Cardiac fibroblast (primary cell): ENCODE measurements around the gene ZNF536.
"Not testable (repeated sequence)": the region's sequence is repeated elsewhere in the genome, so short reads cannot be mapped to it uniquely, and the experiment has no call there.

ENCODE experiments used
- DNase-seq, 2 donors: peaks; one replicate each; pipeline versions ENCODE4 v3.0.0 to v3.0.0-alpha.2; 2010; ENCODE audit warnings: low read depth in 2 of 2
- H3K4me3 ChIP-seq, 2 donors: replicated peaks in 1 of 2; 1 replicate in 1 of 2; 2 replicates in 1 of 2; pipeline ENCODE4 v1.5.1; 2011; ENCODE audit warnings: low read depth in 2 of 2, low read length in 2 of 2, mild to moderate bottlenecking in 2 of 2, moderate library complexity in 1 of 2
- CTCF ChIP-seq: IDR thresholded peaks from one replicate; pipeline ENCODE4 v1.5.1; 2011; ENCODE audit warnings: low read depth, mild to moderate bottlenecking, low read length, inconsistent platforms

Gene ZNF536

GRCh38 chr19:30443531-30444252 lies 71.5 kb downstream of the ZNF536 start:
- no peak for DNase-seq
- no peak overlapping the region for H3K4me3 ChIP-seq
- no peak for TF ChIP-seq CTCF

- no peak for TF ChIP-seq CTCF
- H3K4me3 ChIP-seq, result no peak overlapping the region
- DNase-seq, result no peak
These were observed 72.1 kb downstream of the ZNF536 start for GRCh38 chr19:30444253-30444671.

GRCh38 chr19:30444686-30445232 lies 72.6 kb downstream of the ZNF536 start:
- no peak for DNase-seq
- TF ChIP-seq CTCF, result no peak
- no peak overlapping the region for H3K4me3 ChIP-seq

GRCh38 chr19:30445385-30445784 lies 73.2 kb downstream of the ZNF536 start:
- H3K4me3 ChIP-seq, result no peak overlapping the region
- no peak for TF ChIP-seq CTCF
- DNase-seq, result no peak

GRCh38 chr19:30446120-30446519 lies 73.9 kb downstream of the ZNF536 start:
- DNase-seq, H3K4me3 ChIP-seq: not testable (repeated sequence)

GRCh38 chr19:30446850-30447552 lies 74.8 kb downstream of the ZNF536 start:
- TF ChIP-seq CTCF, result no peak
- no peak for DNase-seq
- no peak overlapping the region for H3K4me3 ChIP-seq

- TF ChIP-seq CTCF, result no peak
- DNase-seq, result no peak
- H3K4me3 ChIP-seq, result no peak overlapping the region
These were observed 75.3 kb downstream of the ZNF536 start for GRCh38 chr19:30447553-30447870.
